Measurements from ENCODE around the gene RDH13. TPM values are rescaled to one million over a fixed set of nuclear protein-coding genes. Genes with fewer than 3 reads are reported as not detected.
A peak's percentile ranks its signal among the peaks of the same experiment; 100 is the strongest.

The RDH13 gene
- total RNA-seq (2014; rRNA removed) (80.4 and 85.7 TPM in 2 replicates), Bru-seq, nascent RNA (percentile 63 among the genes with signal in this experiment), BruChase-seq, experiment 1, labeled RNA remaining after a 6-hour chase (percentile 70 among the genes with signal in this experiment), BruChase-seq, experiment 2, labeled RNA remaining after a 2-hour chase (percentile 61 among the genes with signal in this experiment)
- long read RNA-seq, transcript RDH13-223 (7 exons, 1,931 nt) = major isoform, 48 of 83 reads
- long read RNA-seq, partial matches to known transcripts = 9 of 83 reads
- long read RNA-seq, other reads (novel, unspliced or antisense) = 23 of 83 reads

- Histone ChIP-seq H3K27me3 (ENCODE audit: low read length) (no peaks in the 10 kb centered on the region), H3K27ac (ENCODE audit: low read length) (peak within 1 kb of the TSS; percentile 20; the same call in 1 of the 2 replicates), H4K20me1 (ENCODE audit: low read length) (peaks cover 4% of the 10 kb centered on the region; the same call in 1 of the 2 replicates), H3K9me2 (replicated peaks; ENCODE audit: low read length) (no peaks in the 10 kb centered on the region), H3K9me3 (ENCODE audit: low read length) (no peaks in the 10 kb centered on the region), H3K4me3 (ENCODE audit: low read length) (peak within 1 kb of the TSS; percentile 90), H2AFZ (ENCODE audit: low read length) (peak within 1 kb of the TSS; percentile 75), H3K4me1 (ENCODE audit: insufficient read depth, low read length) (peaks cover 12% of the 10 kb centered on the region), H3F3A (ENCODE audit: low read length, unreplicated experiment) (no peaks in the 10 kb centered on the region), H3K9ac (ENCODE audit: low read length) (peak within 1 kb of the TSS; percentile 91), H3K4me2 (ENCODE audit: low read length) (peak within 1 kb of the TSS; percentile 88), H3K79me2 (ENCODE audit: low read length) (peaks cover 37% of the 10 kb centered on the region), H3K36me3 (ENCODE audit: low read depth, low read length) (peaks cover 15% of the 10 kb centered on the region)
- ChIA-PET CTCF (interaction anchor here (0.6 kb wide), 4 partner anchors 43 to 590 kb away, joined by 3 to 12 read pairs (median 3); no protein-coding TSS in a partner anchor), POLR2A (ENCODE audit: unreplicated experiment) (interaction anchor here (0.6 to 0.8 kb wide), 3 partner anchors 11 to 276 kb away, joined by 4 to 6 read pairs (median 5); no protein-coding TSS in a partner anchor)
- peak; percentile 99 for DNase-seq
- ATAC-seq = peak; percentile 100
- no TSS peak for BruUV-seq (replicated peaks)
- intact Hi-C loops (cut with micrococcal nuclease) = loop anchor here (5.0 kb wide), 1 partner anchor 54 kb away; the partner anchor contains the start of gene PPP1R12C
- TF ChIP-seq CTCF (conservative IDR thresholded peaks at IDR 0.05; ENCODE audit: low read depth, low read length) (no peak), EZH2 (IDR thresholded peaks at IDR 0.05; ENCODE audit: low read length, unreplicated experiment) (no peak), EZH2phosphoT487 (IDR thresholded peaks at IDR 0.05; ENCODE audit: borderline replicate concordance, low read length) (no peak)
These were observed at the start of gene RDH13 for GRCh38 chr19:55062735-55063491. RDH13 (minus strand) TSS chr19:55063148; CDS start chr19:55063032, 116 bp downstream.

DNA sequence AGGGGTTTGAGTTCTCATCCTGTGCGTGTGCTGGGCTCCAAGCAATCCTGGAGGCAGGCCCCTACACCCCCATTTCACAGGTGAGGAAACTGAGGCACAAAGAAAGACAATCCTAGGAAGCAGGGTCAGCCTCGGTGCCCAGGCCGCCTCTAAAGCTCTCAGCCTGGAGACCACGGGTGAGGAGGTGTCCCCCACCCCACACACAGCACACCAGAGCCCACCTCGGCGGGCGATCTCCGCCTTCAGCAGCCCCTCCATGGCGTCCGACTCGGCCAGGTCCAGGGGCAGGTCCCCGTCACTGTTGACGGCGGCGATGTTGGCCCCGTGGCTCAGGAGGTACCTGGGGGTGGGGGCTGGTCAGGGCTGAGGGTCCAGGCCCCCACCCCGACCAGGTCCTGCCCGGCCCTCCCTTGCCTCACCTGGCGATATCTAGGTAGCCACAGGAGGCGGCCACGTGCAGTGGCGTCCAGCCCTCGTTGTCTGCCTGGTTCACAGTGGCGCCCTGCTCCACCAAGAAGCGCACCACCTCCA lies 49.4 kb upstream of the RDH13 start:
- Histone ChIP-seq H4K20me1 (ENCODE audit: low read length) (peaks cover 35% of the 10 kb centered on the region), H3K27ac (ENCODE audit: low read length) (no peak overlapping the region), H3K79me2 (ENCODE audit: low read length) (peaks cover 50% of the 10 kb centered on the region), H3K36me3 (ENCODE audit: low read depth, low read length) (peaks cover 14% of the 10 kb centered on the region), H3K4me1 (ENCODE audit: insufficient read depth, low read length) (peaks cover 7% of the 10 kb centered on the region), H3K9ac (ENCODE audit: low read length) (no peak overlapping the region), H3K4me3 (ENCODE audit: low read length) (no peak overlapping the region), H3K9me2 (replicated peaks; ENCODE audit: low read length) (no peaks in the 10 kb centered on the region), H3F3A (ENCODE audit: low read length, unreplicated experiment) (no peaks in the 10 kb centered on the region), H2AFZ (ENCODE audit: low read length) (no peak overlapping the region), H3K9me3 (ENCODE audit: low read length) (no peaks in the 10 kb centered on the region), H3K27me3 (ENCODE audit: low read length) (no peaks in the 10 kb centered on the region), H3K4me2 (ENCODE audit: low read length) (no peak overlapping the region)
- TF ChIP-seq EZH2 (IDR thresholded peaks at IDR 0.05; ENCODE audit: low read length, unreplicated experiment) = no peak
- TF ChIP-seq CTCF (conservative IDR thresholded peaks at IDR 0.05; ENCODE audit: low read depth, low read length) = no peak
- no peak for TF ChIP-seq EZH2phosphoT487 (IDR thresholded peaks at IDR 0.05; ENCODE audit: borderline replicate concordance, low read length)
- BruUV-seq (replicated peaks) = no TSS peak
- intact Hi-C loops (cut with micrococcal nuclease) = no loop called here
- ChIA-PET CTCF (no interaction called here), POLR2A (ENCODE audit: unreplicated experiment) (no interaction called here)
- no peak for DNase-seq
- no peak for ATAC-seq

Measured in PC-3 (cell line).